GM19455 (cell line): Measurements from ENCODE around the gene SIGLEC11.
"Not testable (repeated sequence)": the region's sequence is repeated elsewhere in the genome, so short reads cannot be mapped to it uniquely, and the experiment has no call there.

Source experiments
- ATAC-seq: cut with Tn5 transposase; IDR thresholded peaks from one replicate; pipeline ENCODE4 v1.9.1; 2021; ENCODE audit not compliant: unreplicated experiment

The SIGLEC11 gene

GRCh38 chr19:49927526-49928264, 33.3 kb downstream of the SIGLEC11 start:
- ATAC-seq, result no peak

GRCh38 chr19:49926515-49926914, 34.5 kb downstream of the SIGLEC11 start:
- ATAC-seq, result no peak

- ATAC-seq, result no peak
Observed at GRCh38 chr19:49925486-49925885, 35.5 kb downstream of the SIGLEC11 start.

- not testable (repeated sequence) for ATAC-seq
Observed at GRCh38 chr19:49924881-49925210, 36.1 kb downstream of the SIGLEC11 start.

GRCh38 chr19:49924004-49924880, 36.7 kb downstream of the SIGLEC11 start:
- ATAC-seq, result no peak

- no peak for ATAC-seq
Observed at GRCh38 chr19:49923055-49924003, 37.6 kb downstream of the SIGLEC11 start.

GRCh38 chr19:49921871-49922795, 38.8 kb downstream of the SIGLEC11 start:
- no peak for ATAC-seq

GRCh38 chr19:49920624-49921363, 40.2 kb downstream of the SIGLEC11 start:
- no peak for ATAC-seq

GRCh38 chr19:49918089-49918488, 42.9 kb downstream of the SIGLEC11 start:
- no peak for ATAC-seq

GRCh38 chr19:49916839-49917733, 43.9 kb downstream of the SIGLEC11 start:
- ATAC-seq, result no peak

- ATAC-seq, result no peak
Observed at GRCh38 chr19:49915271-49915670, 45.7 kb downstream of the SIGLEC11 start.

- no peak for ATAC-seq
Observed at GRCh38 chr19:49913720-49914119, 47.3 kb downstream of the SIGLEC11 start.

GRCh38 chr19:49912965-49913685, 47.8 kb downstream of the SIGLEC11 start:
- no peak for ATAC-seq

- no peak for ATAC-seq
Observed at GRCh38 chr19:49911381-49912145, 49.4 kb downstream of the SIGLEC11 start.

- no peak for ATAC-seq
Observed at GRCh38 chr19:49910179-49910578, 50.8 kb downstream of the SIGLEC11 start.

- ATAC-seq, result no peak
Observed at GRCh38 chr19:49908480-49909420, 52.2 kb downstream of the SIGLEC11 start.
